GM23248 (cell line): ENCODE data around the gene CCNY.

Experiments
- EZH2 ChIP-seq: fragments of 200-600 bp; sonication (generic); IDR thresholded peaks from 2 replicates; pipeline ENCODE4 v1.6.1; 2018; ENCODE audit warnings: antibody characterized with exemption, mild to moderate bottlenecking; ENCODE audit not compliant: insufficient read depth, poor library complexity, severe bottlenecking
- EZH2phosphoT487 ChIP-seq: fragments of 200-600 bp; sonication (generic); IDR thresholded peaks from 2 replicates; pipeline ENCODE4 v1.6.1; 2018; ENCODE audit warnings: antibody characterized with exemption, moderate library complexity, mild to moderate bottlenecking, low read depth; ENCODE audit not compliant: insufficient read depth

GRCh38 chr10:35463878-35464277 is 127.6 kb downstream of the CCNY start:
- no peak for TF ChIP-seq EZH2
- no peak for TF ChIP-seq EZH2phosphoT487
